ENCODE measurements around the gene ETFA.

ETFA gene

DNA sequence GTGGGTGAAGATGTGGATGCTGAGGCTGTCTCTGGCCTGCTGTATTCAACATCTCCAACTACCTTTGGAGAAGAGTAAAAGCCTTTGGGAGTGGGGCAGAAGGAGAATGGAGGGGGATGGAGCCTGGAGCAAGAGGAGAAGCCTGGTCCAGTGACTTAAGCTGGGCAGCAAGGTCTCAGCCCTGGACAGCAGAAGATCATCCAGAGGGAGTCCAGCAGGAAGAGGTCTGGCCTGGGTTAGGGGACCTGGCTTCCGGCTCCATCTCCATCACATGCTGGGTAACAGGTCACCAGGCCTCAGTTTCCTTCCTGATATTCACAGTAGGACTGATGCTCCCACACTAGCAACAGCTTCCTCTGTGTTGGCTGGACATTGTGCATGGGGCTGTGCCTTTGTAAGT, 21.5 kb upstream of the ETFA start:
- Histone ChIP-seq H3K27me3 (replicated peaks in 2 of 5; ENCODE audit: control insufficient read depth in 4 of 5, insufficient read depth in 5 of 5, low read length in 4 of 5) (peaks cover 7 to 64% (median 46%) of the 10 kb centered on the region in 5 experiments), H3K4me3 (ENCODE audit: control insufficient read depth in 1 of 7, extremely low read depth in 1 of 7, insufficient read depth in 4 of 7, low read depth in 2 of 7, low read length in 6 of 7) (no peak overlapping the region), H3K27ac (ENCODE audit: insufficient read depth in 1 of 2, low read depth in 1 of 2, low read length in 2 of 2, poor library complexity in 1 of 2, severe bottlenecking in 2 of 2) (no peak overlapping the region), H3K36me3 (ENCODE audit: control insufficient read depth in 4 of 4, insufficient read depth in 4 of 4, low read length in 3 of 4) (no peaks in the 10 kb centered on the region), H3K9me3 (ENCODE audit: control extremely low read depth in 1 of 5, control insufficient read depth in 4 of 5, insufficient read depth in 2 of 5, low read depth in 1 of 5, low read length in 4 of 5) (no peaks in the 10 kb centered on the region), H3K4me1 (ENCODE audit: control extremely low read depth in 1 of 4, control insufficient read depth in 4 of 4, insufficient read depth in 4 of 4, low read length in 3 of 4) (peaks cover 0 to 28% (median 26%) of the 10 kb centered on the region in 4 experiments)
- 85% methylated on average over 1 of the region's 1 CpG for WGBS (ENCODE audit: insufficient coverage)
- ChIA-PET CTCF (interaction anchor here (1.0 to 9.0 kb wide), 5 partner anchors 9 to 535 kb away, joined by 3 to 55 read pairs (median 6); no protein-coding TSS in a partner anchor), POLR2A (no interaction called here)
- DNase-seq = no peak

DNA sequence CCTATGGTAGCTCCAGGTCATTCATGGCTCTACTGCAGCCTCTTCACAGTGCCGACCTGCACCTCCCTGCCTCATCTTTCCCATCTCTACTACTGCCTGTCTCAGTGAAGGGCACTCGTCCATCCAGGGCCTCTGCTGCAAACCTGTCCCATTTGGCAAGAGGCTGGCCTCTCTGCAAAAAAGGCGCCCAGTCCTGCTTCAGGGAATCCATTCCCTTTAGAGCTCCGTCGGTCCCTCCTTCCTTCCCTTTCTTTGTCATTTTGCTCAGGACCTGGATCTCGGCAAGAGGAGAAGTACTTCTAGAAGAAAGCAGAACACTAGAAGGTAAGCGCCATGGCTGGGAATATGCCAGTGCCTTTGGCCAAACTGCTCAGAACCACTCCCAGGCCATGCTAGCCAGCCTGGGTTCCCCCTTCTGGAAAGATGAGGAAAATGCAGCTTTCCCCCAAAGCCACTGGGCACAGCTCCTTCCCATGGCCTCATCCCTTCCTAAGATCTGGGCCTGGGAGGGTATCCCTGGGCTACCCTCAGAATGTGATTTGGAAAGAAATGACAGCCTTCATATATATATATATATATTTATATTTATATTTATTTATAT, 18.9 kb upstream of the ETFA start:
- CTCF ChIA-PET = interaction anchor here (0.8 to 9.0 kb wide), 8 partner anchors 13 to 137 kb away, joined by 3 to 55 read pairs (median 5); no protein-coding TSS in a partner anchor
- WGBS (ENCODE audit: insufficient coverage) = 71% methylated on average over 6 of the region's 7 CpGs
- peaks cover 9 to 48% (median 26%) of the 10 kb centered on the region in 5 experiments for H3K27me3 ChIP-seq (replicated peaks in 2 of 5; ENCODE audit: control insufficient read depth in 4 of 5, insufficient read depth in 5 of 5, low read length in 4 of 5)
- H3K9me3 ChIP-seq (ENCODE audit: control extremely low read depth in 1 of 5, control insufficient read depth in 4 of 5, insufficient read depth in 2 of 5, low read depth in 1 of 5, low read length in 4 of 5) = no peaks in the 10 kb centered on the region
- no peak overlapping the region for H3K4me3 ChIP-seq (ENCODE audit: control insufficient read depth in 1 of 7, extremely low read depth in 1 of 7, insufficient read depth in 4 of 7, low read depth in 2 of 7, low read length in 6 of 7)
- no peak overlapping the region for H3K27ac ChIP-seq (ENCODE audit: insufficient read depth in 1 of 2, low read depth in 1 of 2, low read length in 2 of 2, poor library complexity in 1 of 2, severe bottlenecking in 2 of 2)
- H3K36me3 ChIP-seq (ENCODE audit: control insufficient read depth in 4 of 4, insufficient read depth in 4 of 4, low read length in 3 of 4) = no peaks in the 10 kb centered on the region
- peaks cover 0 to 2% (median 2%) of the 10 kb centered on the region in 4 experiments for H3K4me1 ChIP-seq (ENCODE audit: control extremely low read depth in 1 of 4, control insufficient read depth in 4 of 4, insufficient read depth in 4 of 4, low read length in 3 of 4)
- peak in 2 of 3 donors; percentile 46 to 55 for DNase-seq
- POLR2A ChIA-PET = interaction anchor here (0.9 kb wide), 1 partner anchor 140 kb away, joined by 3 read pairs; no protein-coding TSS in a partner anchor

DNA sequence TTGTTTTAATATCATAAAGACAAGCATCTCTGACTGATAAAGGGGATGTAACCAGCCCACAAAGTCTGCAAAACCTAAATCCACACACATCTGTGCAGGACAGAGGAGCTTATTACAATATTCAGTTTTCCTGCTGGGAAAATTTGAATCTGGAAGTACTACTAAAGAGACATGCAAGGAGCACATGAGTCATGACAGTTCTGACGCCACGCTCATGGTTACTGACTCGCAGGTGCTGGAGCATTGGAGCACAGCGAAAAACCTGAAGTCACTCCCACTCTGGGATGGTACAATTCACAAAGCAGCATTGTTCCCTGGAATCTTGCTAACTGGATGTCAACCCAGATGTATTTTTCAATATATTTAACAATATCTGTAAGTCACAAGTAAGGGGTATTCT, 17.7 kb upstream of the ETFA start:
- no peaks in the 10 kb centered on the region for H3K36me3 ChIP-seq (ENCODE audit: control insufficient read depth in 4 of 4, insufficient read depth in 4 of 4, low read length in 3 of 4)
- 86% methylated on average over 3 of the region's 4 CpGs for WGBS (ENCODE audit: insufficient coverage)
- H3K4me1 ChIP-seq (ENCODE audit: control extremely low read depth in 1 of 4, control insufficient read depth in 4 of 4, insufficient read depth in 4 of 4, low read length in 3 of 4) = no peaks in the 10 kb centered on the region
- H3K4me3 ChIP-seq (ENCODE audit: control insufficient read depth in 1 of 7, extremely low read depth in 1 of 7, insufficient read depth in 4 of 7, low read depth in 2 of 7, low read length in 6 of 7) = no peak overlapping the region
- ChIA-PET POLR2A (no interaction called here), CTCF (interaction anchor here (0.9 to 9.0 kb wide), 4 partner anchors 85 to 98 kb away, joined by 3 to 55 read pairs (median 6); no protein-coding TSS in a partner anchor)
- H3K27me3 ChIP-seq (replicated peaks in 2 of 5; ENCODE audit: control insufficient read depth in 4 of 5, insufficient read depth in 5 of 5, low read length in 4 of 5) = peaks cover 9 to 43% (median 19%) of the 10 kb centered on the region in 5 experiments
- no peaks in the 10 kb centered on the region for H3K9me3 ChIP-seq (ENCODE audit: control extremely low read depth in 1 of 5, control insufficient read depth in 4 of 5, insufficient read depth in 2 of 5, low read depth in 1 of 5, low read length in 4 of 5)
- H3K27ac ChIP-seq (ENCODE audit: insufficient read depth in 1 of 2, low read depth in 1 of 2, low read length in 2 of 2, poor library complexity in 1 of 2, severe bottlenecking in 2 of 2) = no peak overlapping the region
- no peak for DNase-seq

DNA sequence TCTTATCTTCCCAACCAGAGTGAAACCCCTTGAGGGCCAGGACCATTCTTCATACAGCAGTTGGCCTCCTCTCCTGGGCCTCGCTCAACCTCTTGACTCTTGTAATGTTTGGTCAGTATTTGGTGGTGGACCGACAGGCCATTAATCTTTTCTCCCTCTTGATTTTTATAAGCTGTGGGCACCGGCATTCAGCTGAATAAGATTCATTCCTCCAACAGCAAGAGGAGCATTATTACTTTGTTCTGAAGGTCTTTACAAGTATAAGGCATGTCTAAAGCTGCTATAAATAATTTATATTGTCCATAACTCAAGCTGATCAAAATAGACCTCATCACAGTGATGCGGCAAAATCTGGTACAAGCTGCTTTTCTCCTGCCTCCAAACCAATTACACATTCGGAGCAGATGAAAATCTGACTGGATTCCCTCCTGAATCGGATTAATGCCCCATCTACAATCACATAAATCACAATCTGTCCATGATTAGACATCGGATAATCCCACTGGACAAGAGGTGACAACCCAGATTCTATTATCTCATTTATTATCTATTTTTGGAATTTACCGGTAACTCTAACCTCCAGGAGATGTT, 16.9 kb upstream of the ETFA start:
- no peaks in the 10 kb centered on the region for H3K9me3 ChIP-seq (ENCODE audit: control extremely low read depth in 1 of 5, control insufficient read depth in 4 of 5, insufficient read depth in 2 of 5, low read depth in 1 of 5, low read length in 4 of 5)
- no peaks in the 10 kb centered on the region for H3K36me3 ChIP-seq (ENCODE audit: control insufficient read depth in 4 of 4, insufficient read depth in 4 of 4, low read length in 3 of 4)
- no peak overlapping the region for H3K27ac ChIP-seq (ENCODE audit: insufficient read depth in 1 of 2, low read depth in 1 of 2, low read length in 2 of 2, poor library complexity in 1 of 2, severe bottlenecking in 2 of 2)
- CTCF ChIA-PET = interaction anchor here (0.9 to 9.0 kb wide), 3 partner anchors 10 to 97 kb away, joined by 3 to 55 read pairs (median 3); no protein-coding TSS in a partner anchor
- no peak overlapping the region for H3K4me3 ChIP-seq (ENCODE audit: control insufficient read depth in 1 of 7, extremely low read depth in 1 of 7, insufficient read depth in 4 of 7, low read depth in 2 of 7, low read length in 6 of 7)
- POLR2A ChIA-PET = no interaction called here
- H3K27me3 ChIP-seq (replicated peaks in 2 of 5; ENCODE audit: control insufficient read depth in 4 of 5, insufficient read depth in 5 of 5, low read length in 4 of 5) = peaks cover 5 to 43% (median 13%) of the 10 kb centered on the region in 5 experiments
- WGBS (ENCODE audit: insufficient coverage) = 78% methylated on average over 3 of the region's 8 CpGs
- H3K4me1 ChIP-seq (ENCODE audit: control extremely low read depth in 1 of 4, control insufficient read depth in 4 of 4, insufficient read depth in 4 of 4, low read length in 3 of 4) = no peaks in the 10 kb centered on the region
- no peak for DNase-seq

DNA sequence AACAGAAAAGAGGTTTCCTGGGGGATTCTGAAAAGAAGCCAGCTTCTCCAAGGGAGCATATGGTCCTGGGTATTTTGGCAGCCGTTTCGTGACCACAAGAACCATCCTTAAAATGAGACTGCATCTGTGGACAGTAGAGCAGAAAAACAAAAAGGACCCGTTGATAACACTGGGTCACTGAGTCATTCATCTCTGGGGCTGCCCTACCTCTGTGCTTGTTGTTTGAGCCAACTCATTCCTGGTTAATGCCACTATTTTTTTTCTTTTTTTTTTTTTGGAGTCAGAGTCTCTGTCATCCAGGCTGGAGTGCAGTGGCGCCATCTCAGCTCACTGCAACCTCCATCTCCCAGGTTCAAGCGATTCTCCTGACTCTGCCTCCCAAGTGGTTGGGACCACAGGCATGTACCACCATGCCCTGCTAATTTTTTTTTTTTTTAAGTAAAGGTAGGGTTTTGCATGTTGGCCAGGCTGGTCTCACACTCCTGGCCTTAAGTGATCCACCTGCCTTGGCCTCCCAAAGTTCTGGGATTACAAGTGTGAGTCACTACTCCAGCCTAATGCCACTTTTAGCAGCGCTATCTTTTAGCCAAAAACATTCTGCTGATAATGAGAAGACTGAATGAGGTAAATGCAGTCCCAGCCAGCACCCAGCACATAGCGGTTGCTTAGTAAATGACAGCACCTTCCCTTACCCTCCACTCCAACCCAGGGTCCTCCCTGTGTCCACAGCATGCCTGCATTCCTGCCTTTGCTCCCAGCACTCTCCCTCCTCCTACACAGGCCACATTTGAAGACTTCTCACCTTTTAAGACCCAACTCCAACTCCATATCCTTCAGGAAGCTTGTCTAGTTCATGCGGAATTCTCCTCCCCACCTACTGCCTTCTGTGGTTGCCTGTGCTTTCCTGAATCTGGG, 16.2 kb upstream of the ETFA start:
- H3K9me3 ChIP-seq (ENCODE audit: control extremely low read depth in 1 of 5, control insufficient read depth in 4 of 5, insufficient read depth in 2 of 5, low read depth in 1 of 5, low read length in 4 of 5) = no peaks in the 10 kb centered on the region
- H3K27ac ChIP-seq (ENCODE audit: insufficient read depth in 1 of 2, low read depth in 1 of 2, low read length in 2 of 2, poor library complexity in 1 of 2, severe bottlenecking in 2 of 2) = no peak overlapping the region
- H3K27me3 ChIP-seq (replicated peaks in 2 of 5; ENCODE audit: control insufficient read depth in 4 of 5, insufficient read depth in 5 of 5, low read length in 4 of 5) = peaks cover 5 to 42% (median 9%) of the 10 kb centered on the region in 5 experiments
- H3K36me3 ChIP-seq (ENCODE audit: control insufficient read depth in 4 of 4, insufficient read depth in 4 of 4, low read length in 3 of 4) = no peaks in the 10 kb centered on the region
- ChIA-PET POLR2A (no interaction called here), CTCF (interaction anchor here (0.7 to 9.0 kb wide), 5 partner anchors 9 to 555 kb away, joined by 3 to 55 read pairs (median 5); no protein-coding TSS in a partner anchor)
- DNase-seq = no peak
- WGBS (ENCODE audit: insufficient coverage) = 98% methylated on average over 5 of the region's 8 CpGs
- H3K4me1 ChIP-seq (ENCODE audit: control extremely low read depth in 1 of 4, control insufficient read depth in 4 of 4, insufficient read depth in 4 of 4, low read length in 3 of 4) = no peaks in the 10 kb centered on the region
- H3K4me3 ChIP-seq (ENCODE audit: control insufficient read depth in 1 of 7, extremely low read depth in 1 of 7, insufficient read depth in 4 of 7, low read depth in 2 of 7, low read length in 6 of 7) = no peak overlapping the region

DNA sequence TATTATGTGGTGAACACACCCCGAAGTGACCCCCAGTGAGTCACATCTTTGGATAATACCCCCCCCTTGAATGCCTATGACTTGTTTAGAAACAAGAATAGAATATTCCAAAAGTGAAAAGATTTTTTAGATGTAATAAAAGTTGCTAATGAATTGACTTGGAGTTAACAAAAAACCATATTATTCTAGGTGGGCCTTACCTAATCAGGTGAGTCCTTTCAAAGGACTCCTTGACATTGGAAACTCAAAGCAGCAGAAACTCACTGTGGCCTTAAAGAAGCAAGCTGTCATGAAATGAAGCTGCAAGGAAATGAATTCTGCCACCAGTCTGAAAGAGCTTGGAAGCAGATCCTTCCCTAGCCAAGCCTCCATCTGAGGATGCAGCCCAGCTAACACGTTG, 14.4 kb upstream of the ETFA start:
- Histone ChIP-seq H3K27ac (ENCODE audit: insufficient read depth in 1 of 2, low read depth in 1 of 2, low read length in 2 of 2, poor library complexity in 1 of 2, severe bottlenecking in 2 of 2) (no peak overlapping the region), H3K27me3 (replicated peaks in 2 of 5; ENCODE audit: control insufficient read depth in 4 of 5, insufficient read depth in 5 of 5, low read length in 4 of 5) (peaks cover 5 to 45% (median 8%) of the 10 kb centered on the region in 5 experiments), H3K9me3 (ENCODE audit: control extremely low read depth in 1 of 5, control insufficient read depth in 4 of 5, insufficient read depth in 2 of 5, low read depth in 1 of 5, low read length in 4 of 5) (no peaks in the 10 kb centered on the region), H3K36me3 (ENCODE audit: control insufficient read depth in 4 of 4, insufficient read depth in 4 of 4, low read length in 3 of 4) (no peaks in the 10 kb centered on the region), H3K4me3 (ENCODE audit: control insufficient read depth in 1 of 7, extremely low read depth in 1 of 7, insufficient read depth in 4 of 7, low read depth in 2 of 7, low read length in 6 of 7) (no peak overlapping the region), H3K4me1 (ENCODE audit: control extremely low read depth in 1 of 4, control insufficient read depth in 4 of 4, insufficient read depth in 4 of 4, low read length in 3 of 4) (no peaks in the 10 kb centered on the region)
- DNase-seq = no peak
- WGBS (ENCODE audit: insufficient coverage) = no CpG with 5 or more reads among the region's 2 CpGs
- ChIA-PET POLR2A (no interaction called here), CTCF (interaction anchor here (0.9 to 2.0 kb wide), 2 partner anchors 10 to 44 kb away, joined by 3 to 6 read pairs; no protein-coding TSS in a partner anchor)

Data from common myeloid progenitor, CD34-positive (primary cell).